Measurements from ENCODE around the gene EIF1. TPM values are rescaled to one million over a fixed set of nuclear protein-coding genes. Genes with fewer than 3 reads are reported as not detected.

Gene EIF1
- total RNA-seq, 1 experiment from 2014 or later: 129 TPM

- DNase-seq (ENCODE audit: low read depth, low spot score): peak; percentile 87
- in situ Hi-C loops (cut with HindIII; ENCODE audit: low pct_unique_long_range_greater_than_20kb, low sequenced_read_pairs): no loop called here
These were observed 29.0 kb downstream of the EIF1 start for GRCh38 chr17:41717408-41718286.

- no peak for DNase-seq (ENCODE audit: low read depth, low spot score)
- in situ Hi-C loops (cut with HindIII; ENCODE audit: low pct_unique_long_range_greater_than_20kb, low sequenced_read_pairs): no loop called here
These were observed 29.6 kb downstream of the EIF1 start for GRCh38 chr17:41718287-41718645.

GRCh38 chr17:41722231-41722630, 33.5 kb downstream of the EIF1 start:
- DNase-seq (ENCODE audit: low read depth, low spot score): no peak
- in situ Hi-C loops (cut with HindIII; ENCODE audit: low pct_unique_long_range_greater_than_20kb, low sequenced_read_pairs): no loop called here

- no peak for DNase-seq (ENCODE audit: low read depth, low spot score)
- in situ Hi-C loops (cut with HindIII; ENCODE audit: low pct_unique_long_range_greater_than_20kb, low sequenced_read_pairs): no loop called here
These were observed 35.3 kb downstream of the EIF1 start for GRCh38 chr17:41723801-41724475.

GRCh38 chr17:41724476-41725050, 35.9 kb downstream of the EIF1 start:
- in situ Hi-C loops (cut with HindIII; ENCODE audit: low pct_unique_long_range_greater_than_20kb, low sequenced_read_pairs): no loop called here
- no peak for DNase-seq (ENCODE audit: low read depth, low spot score)

- no peak for DNase-seq (ENCODE audit: low read depth, low spot score)
- in situ Hi-C loops (cut with HindIII; ENCODE audit: low pct_unique_long_range_greater_than_20kb, low sequenced_read_pairs): no loop called here
These were observed 36.4 kb downstream of the EIF1 start for GRCh38 chr17:41725134-41725533.

- no peak for DNase-seq (ENCODE audit: low read depth, low spot score)
- in situ Hi-C loops (cut with HindIII; ENCODE audit: low pct_unique_long_range_greater_than_20kb, low sequenced_read_pairs): no loop called here
These were observed 39.4 kb downstream of the EIF1 start for GRCh38 chr17:41728056-41728455.

- no peak for DNase-seq (ENCODE audit: low read depth, low spot score)
- in situ Hi-C loops (cut with HindIII; ENCODE audit: low pct_unique_long_range_greater_than_20kb, low sequenced_read_pairs): no loop called here
These were observed 41.8 kb downstream of the EIF1 start for GRCh38 chr17:41730479-41730878.

GRCh38 chr17:41731836-41732235, 43.2 kb downstream of the EIF1 start:
- DNase-seq (ENCODE audit: low read depth, low spot score): no peak
- in situ Hi-C loops (cut with HindIII; ENCODE audit: low pct_unique_long_range_greater_than_20kb, low sequenced_read_pairs): no loop called here

- in situ Hi-C loops (cut with HindIII; ENCODE audit: low pct_unique_long_range_greater_than_20kb, low sequenced_read_pairs): no loop called here
- no peak for DNase-seq (ENCODE audit: low read depth, low spot score)
These were observed 44.9 kb downstream of the EIF1 start for GRCh38 chr17:41733348-41734138.

- in situ Hi-C loops (cut with HindIII; ENCODE audit: low pct_unique_long_range_greater_than_20kb, low sequenced_read_pairs): no loop called here
- peak; percentile 43 for DNase-seq (ENCODE audit: low read depth, low spot score)
These were observed 45.7 kb downstream of the EIF1 start, which contains the start of gene HAP1 for GRCh38 chr17:41734139-41734948. Gene HAP1, minus strand, starts transcription at chr17:41734643. Its CDS starts 9 bp downstream, at chr17:41734634.

- in situ Hi-C loops (cut with HindIII; ENCODE audit: low pct_unique_long_range_greater_than_20kb, low sequenced_read_pairs): no loop called here
- no peak for DNase-seq (ENCODE audit: low read depth, low spot score)
These were observed 46.2 kb downstream of the EIF1 start for GRCh38 chr17:41734949-41735313.

- in situ Hi-C loops (cut with HindIII; ENCODE audit: low pct_unique_long_range_greater_than_20kb, low sequenced_read_pairs): no loop called here
- DNase-seq (ENCODE audit: low read depth, low spot score): no peak
These were observed 47.1 kb downstream of the EIF1 start for GRCh38 chr17:41735744-41736143.

- in situ Hi-C loops (cut with HindIII; ENCODE audit: low pct_unique_long_range_greater_than_20kb, low sequenced_read_pairs): no loop called here
These were observed 48.4 kb downstream of the EIF1 start for GRCh38 chr17:41736983-41737679.

GRCh38 chr17:41737680-41738023, 49.0 kb downstream of the EIF1 start:
- in situ Hi-C loops (cut with HindIII; ENCODE audit: low pct_unique_long_range_greater_than_20kb, low sequenced_read_pairs): no loop called here
- DNase-seq (ENCODE audit: low read depth, low spot score): peak; percentile 47

More at GRCh38 chr17:41736983-41737679, 48.4 kb downstream of the EIF1 start:
- no peak for DNase-seq (ENCODE audit: low read depth, low spot score)

- peak; percentile 88 for DNase-seq (ENCODE audit: low read depth, low spot score)
- in situ Hi-C loops (cut with HindIII; ENCODE audit: low pct_unique_long_range_greater_than_20kb, low sequenced_read_pairs): no loop called here
These were observed 49.6 kb downstream of the EIF1 start for GRCh38 chr17:41738077-41738800.

Measured in SK-MEL-5 (cell line).